Activated T-cell treated with anti-CD3 and anti-CD28 coated beads, Interleukin-2, amount 50 U/mL, for 72 hours (primary cell): Measurements from ENCODE around the gene VRK3. TPM values are rescaled to one million over a fixed set of nuclear protein-coding genes. Genes with fewer than 3 reads are reported as not detected.

ENCODE experiments used
- ATAC-seq, 2 donors: fragments of 150-1000 bp; cut with Tn5 transposase; replicated peaks in 1 of 2; 2 replicates each; pipeline ENCODE4 v1.10.0; 2021; ENCODE audit warnings: moderate library complexity in 2 of 2, mild to moderate bottlenecking in 1 of 2
- DNase-seq, 2 donors: peaks; one replicate each; pipeline ENCODE4 v3.0.0; 2021 to 2022; ENCODE audit warnings: mixed read lengths in 1 of 2
- H3K27ac Mint-ChIP-seq: one replicate; pipeline ENCODE4 v1.8.0; 2022; ENCODE audit warnings: mild to moderate bottlenecking, moderate library complexity, mixed read lengths
- H3K27me3 Mint-ChIP-seq: one replicate; pipeline ENCODE4 v1.8.0; 2022; ENCODE audit warnings: low read depth, mixed read lengths
- H3K36me3 Mint-ChIP-seq, 2 donors: one replicate each; pipeline ENCODE4 v1.8.0; 2022; ENCODE audit warnings: mixed read lengths in 2 of 2, mild to moderate bottlenecking in 1 of 2; ENCODE audit not compliant: insufficient read depth in 2 of 2
- H3K4me1 Mint-ChIP-seq: one replicate; pipeline ENCODE4 v1.8.0; 2022; ENCODE audit warnings: low read depth, mixed read lengths
- H3K4me3 Mint-ChIP-seq, 2 donors: one replicate each; pipeline ENCODE4 v1.8.0; 2022; ENCODE audit warnings: mild to moderate bottlenecking in 2 of 2, mixed read lengths in 2 of 2, moderate library complexity in 2 of 2
- H3K9me3 Mint-ChIP-seq, 2 donors: one replicate each; pipeline ENCODE4 v1.8.0; 2022; ENCODE audit warnings: mixed read lengths in 2 of 2
- total RNA-seq, 2 donors: library from RNA; stranded (reverse); gene quantifications; one replicate each; pipeline ENCODE4 v1.2.3, GENCODE V29; 2022

The VRK3 gene
- total RNA-seq, 2 donors from 2014 or later = 59.7 to 65.5 TPM

DNA sequence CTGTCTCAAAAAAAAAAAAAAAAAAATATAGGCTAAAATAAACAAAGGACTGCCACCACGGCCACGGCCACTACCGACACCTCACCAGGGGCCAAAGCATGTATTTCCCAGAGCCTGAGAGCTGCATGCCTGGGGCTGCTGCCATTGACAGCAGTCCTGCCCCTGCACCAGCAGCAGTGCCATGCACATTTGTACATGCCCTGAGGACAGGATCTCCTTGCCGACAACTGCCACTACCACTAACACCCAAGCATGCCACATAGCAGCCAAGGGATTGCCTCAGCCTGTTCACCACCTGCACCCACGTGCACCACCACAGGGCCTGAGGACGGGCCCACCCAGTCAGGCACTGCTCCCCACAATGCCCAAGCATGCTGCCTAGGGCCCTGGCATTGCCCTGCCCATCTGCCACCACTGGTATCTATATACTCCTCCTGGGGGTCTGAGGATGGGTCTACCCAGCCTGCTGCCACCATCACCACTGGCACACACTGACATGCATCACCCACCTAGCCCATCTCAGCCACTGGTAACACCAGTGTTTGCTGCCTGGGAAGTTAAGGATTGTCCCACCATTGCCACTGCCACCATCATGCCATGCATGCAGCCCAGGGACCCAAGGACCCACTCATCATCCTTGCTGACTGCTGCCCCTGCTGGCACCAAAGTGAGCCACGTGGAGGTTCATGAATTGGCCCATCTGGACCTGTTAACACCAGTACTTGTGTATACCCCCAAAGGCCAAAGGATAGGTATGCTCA, 85.3 kb downstream of the VRK3 start:
- peaks cover 26% of the 10 kb centered on the region for H3K4me1 Mint-ChIP-seq
- H3K27ac Mint-ChIP-seq = no peak overlapping the region
- peaks cover 32% of the 10 kb centered on the region for H3K27me3 Mint-ChIP-seq
- no peaks in the 10 kb centered on the region for H3K9me3 Mint-ChIP-seq
- H3K4me3 Mint-ChIP-seq = no peak overlapping the region
- no peaks in the 10 kb centered on the region for H3K36me3 Mint-ChIP-seq
- ATAC-seq (no peak), DNase-seq (no peak)

DNA sequence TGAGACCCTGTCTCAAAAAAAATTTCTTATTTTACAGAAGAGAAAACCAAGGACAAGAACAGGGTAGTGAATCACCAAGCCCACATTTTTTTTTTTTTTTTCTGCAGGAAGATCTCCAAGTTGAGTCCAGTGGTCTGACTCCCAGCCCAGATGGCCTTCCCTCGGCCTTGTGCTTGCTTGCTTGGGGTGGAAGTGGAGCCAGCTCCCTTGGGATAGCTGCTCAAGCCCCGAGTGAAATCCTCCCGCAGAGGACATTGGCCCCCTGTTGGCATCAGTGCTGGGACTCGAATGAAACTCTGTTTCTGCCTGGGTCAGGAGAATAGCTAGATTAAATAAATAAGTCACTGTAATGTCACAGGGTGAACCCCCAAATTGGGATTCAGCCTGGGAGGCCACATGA, 86.5 kb downstream of the VRK3 start:
- Mint-ChIP-seq H3K27ac (no peak overlapping the region), H3K27me3 (peaks cover 29% of the 10 kb centered on the region), H3K4me3 (no peak overlapping the region), H3K4me1 (peaks cover 17% of the 10 kb centered on the region), H3K9me3 (no peaks in the 10 kb centered on the region), H3K36me3 (no peaks in the 10 kb centered on the region)
- ATAC-seq (no peak), DNase-seq (no peak)

DNA sequence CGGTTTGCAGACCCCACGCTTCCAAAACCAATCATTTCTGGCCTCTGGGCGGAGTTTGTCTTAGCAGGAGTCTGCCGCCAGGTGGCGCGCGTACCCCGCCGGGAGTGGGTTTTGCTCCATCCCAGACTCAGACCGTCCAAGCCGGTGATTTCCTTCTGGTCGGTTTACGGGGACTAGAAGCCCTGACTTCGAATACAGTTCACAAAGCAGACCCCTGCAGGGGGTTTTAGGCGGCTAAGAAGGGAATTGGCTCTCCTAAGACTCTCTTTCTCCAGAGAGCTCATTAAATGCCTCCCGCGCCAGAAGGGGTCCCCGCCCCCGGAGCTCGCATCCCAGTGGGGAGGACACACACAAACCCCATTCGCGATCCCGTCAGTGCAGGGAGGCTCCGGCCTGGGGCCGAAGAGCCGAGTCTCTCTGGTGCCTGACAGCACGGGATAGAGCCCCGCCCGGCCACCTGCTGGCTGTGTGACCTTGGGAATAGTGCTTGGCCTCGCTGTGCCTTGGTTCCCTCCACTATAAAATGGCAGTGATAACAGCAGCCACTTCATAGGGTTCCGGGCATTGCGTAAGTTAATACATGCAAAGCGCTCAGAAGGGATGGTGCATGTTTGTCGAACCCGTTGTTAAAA, 87.3 kb downstream of the VRK3 start:
- Mint-ChIP-seq H3K4me1 (peaks cover 18% of the 10 kb centered on the region), H3K36me3 (peaks cover 3 to 6% of the 10 kb centered on the region in 2 donors), H3K4me3 (peak overlapping the region; percentile 33 to 47), H3K9me3 (no peaks in the 10 kb centered on the region), H3K27me3 (peaks cover 21% of the 10 kb centered on the region), H3K27ac (no peak overlapping the region)
- DNase-seq = peak; percentile 79 to 88
- ATAC-seq = peak; percentile 64 to 75

DNA sequence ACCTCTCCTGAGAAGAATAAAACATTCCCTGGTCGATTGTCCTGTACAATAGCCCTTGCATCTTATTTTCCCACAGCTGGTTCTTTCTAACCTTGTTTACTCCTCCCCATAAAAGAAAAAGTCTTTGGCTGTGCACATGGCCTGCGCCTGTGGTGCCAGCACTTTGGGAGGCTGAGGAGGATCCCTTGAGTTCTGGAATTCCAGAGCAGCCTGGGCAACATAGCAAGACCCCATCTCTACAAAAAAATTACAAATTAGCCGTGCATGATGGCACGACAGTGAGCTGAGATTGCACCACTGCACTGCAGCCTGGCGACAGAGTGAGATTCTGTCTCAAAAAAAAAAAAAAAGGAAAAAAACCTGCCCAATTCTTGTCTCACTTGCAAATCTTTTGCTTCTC, 88.6 kb downstream of the VRK3 start:
- no peak overlapping the region for H3K4me3 Mint-ChIP-seq
- H3K36me3 Mint-ChIP-seq = peaks cover 7 to 11% of the 10 kb centered on the region in 2 donors
- H3K4me1 Mint-ChIP-seq = peaks cover 30% of the 10 kb centered on the region
- DNase-seq (no peak), ATAC-seq (no peak)
- no peak overlapping the region for H3K27ac Mint-ChIP-seq
- H3K9me3 Mint-ChIP-seq = peaks cover 3% of the 10 kb centered on the region in 2 donors
- H3K27me3 Mint-ChIP-seq = peaks cover 16% of the 10 kb centered on the region

DNA sequence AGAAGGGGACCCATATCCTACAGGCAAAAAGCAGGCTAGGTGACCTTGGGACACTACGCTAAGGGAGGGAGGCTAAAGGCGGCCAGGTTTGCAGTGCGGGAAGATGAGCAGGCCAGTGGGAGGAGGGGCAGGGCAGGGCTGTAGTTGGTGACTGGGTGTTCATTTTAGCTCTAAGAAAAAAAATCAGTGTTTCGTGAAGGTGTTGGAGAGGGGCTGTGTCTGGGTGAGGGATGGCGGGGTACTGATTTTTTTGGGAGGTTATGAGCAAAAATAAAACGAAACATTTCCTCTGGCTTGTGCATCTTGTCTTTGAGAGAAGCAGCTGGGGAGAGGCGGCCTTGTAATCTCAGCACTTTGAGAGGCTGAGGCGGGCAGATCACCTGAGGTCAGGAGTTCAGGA, 91.5 kb downstream of the VRK3 start:
- DNase-seq (no peak), ATAC-seq (no peak)
- Mint-ChIP-seq H3K27me3 (peaks cover 12% of the 10 kb centered on the region), H3K9me3 (peaks cover 6% of the 10 kb centered on the region in 2 donors), H3K36me3 (peaks cover 17 to 24% of the 10 kb centered on the region in 2 donors), H3K4me3 (no peak overlapping the region), H3K4me1 (peaks cover 49% of the 10 kb centered on the region), H3K27ac (peak overlapping the region; percentile 13)

DNA sequence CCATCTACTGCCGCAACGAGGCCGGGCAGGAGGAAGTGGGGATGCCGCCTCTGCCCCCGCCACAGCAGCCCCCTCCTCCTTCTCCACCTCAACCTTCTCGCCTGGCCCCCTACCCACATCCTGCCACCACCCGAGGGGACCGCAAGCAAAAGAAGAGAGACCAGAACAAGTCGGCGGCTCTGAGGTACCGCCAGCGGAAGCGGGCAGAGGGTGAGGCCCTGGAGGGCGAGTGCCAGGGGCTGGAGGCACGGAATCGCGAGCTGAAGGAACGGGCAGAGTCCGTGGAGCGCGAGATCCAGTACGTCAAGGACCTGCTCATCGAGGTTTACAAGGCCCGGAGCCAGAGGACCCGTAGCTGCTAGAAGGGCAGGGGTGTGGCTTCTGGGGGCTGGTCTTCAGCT, 92.4 kb downstream of the VRK3 start:
- ATAC-seq (peak in 1 of 2 donors; percentile 6), DNase-seq (peak; percentile 63 to 73)
- H3K9me3 Mint-ChIP-seq = peaks cover 6% of the 10 kb centered on the region in 2 donors
- H3K27me3 Mint-ChIP-seq = peaks cover 12% of the 10 kb centered on the region
- H3K36me3 Mint-ChIP-seq = peaks cover 22 to 31% of the 10 kb centered on the region in 2 donors
- no peak overlapping the region for H3K27ac Mint-ChIP-seq
- H3K4me3 Mint-ChIP-seq = peak overlapping the region; percentile 24 to 25
- H3K4me1 Mint-ChIP-seq = peaks cover 59% of the 10 kb centered on the region

DNA sequence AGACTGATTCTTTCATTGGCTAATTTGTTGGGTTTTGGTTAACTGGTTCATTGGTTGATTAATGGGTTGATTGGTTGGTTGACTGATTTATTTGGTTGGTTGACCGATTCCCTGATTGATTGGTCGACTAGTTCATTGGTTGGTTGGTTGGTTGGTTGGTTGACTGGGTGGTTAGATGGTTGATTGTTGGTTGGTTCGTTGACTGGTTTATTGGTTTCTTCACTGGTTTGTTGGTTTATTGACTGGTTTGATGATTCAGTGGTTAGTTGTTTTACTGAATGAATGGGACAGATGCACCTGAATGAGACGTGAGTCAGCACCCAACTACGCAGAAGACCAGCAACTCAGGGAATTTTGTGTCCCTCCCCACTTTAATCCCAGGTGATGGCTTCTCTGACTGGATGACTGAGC, 93.1 kb downstream of the VRK3 start:
- peaks cover 6% of the 10 kb centered on the region in 2 donors for H3K9me3 Mint-ChIP-seq
- peaks cover 26 to 36% of the 10 kb centered on the region in 2 donors for H3K36me3 Mint-ChIP-seq
- H3K27ac Mint-ChIP-seq = peak overlapping the region; percentile 5
- peaks cover 65% of the 10 kb centered on the region for H3K4me1 Mint-ChIP-seq
- DNase-seq = no peak
- peaks cover 11% of the 10 kb centered on the region for H3K27me3 Mint-ChIP-seq
- peak overlapping the region; percentile 25 to 36 for H3K4me3 Mint-ChIP-seq
- ATAC-seq = no peak

DNA sequence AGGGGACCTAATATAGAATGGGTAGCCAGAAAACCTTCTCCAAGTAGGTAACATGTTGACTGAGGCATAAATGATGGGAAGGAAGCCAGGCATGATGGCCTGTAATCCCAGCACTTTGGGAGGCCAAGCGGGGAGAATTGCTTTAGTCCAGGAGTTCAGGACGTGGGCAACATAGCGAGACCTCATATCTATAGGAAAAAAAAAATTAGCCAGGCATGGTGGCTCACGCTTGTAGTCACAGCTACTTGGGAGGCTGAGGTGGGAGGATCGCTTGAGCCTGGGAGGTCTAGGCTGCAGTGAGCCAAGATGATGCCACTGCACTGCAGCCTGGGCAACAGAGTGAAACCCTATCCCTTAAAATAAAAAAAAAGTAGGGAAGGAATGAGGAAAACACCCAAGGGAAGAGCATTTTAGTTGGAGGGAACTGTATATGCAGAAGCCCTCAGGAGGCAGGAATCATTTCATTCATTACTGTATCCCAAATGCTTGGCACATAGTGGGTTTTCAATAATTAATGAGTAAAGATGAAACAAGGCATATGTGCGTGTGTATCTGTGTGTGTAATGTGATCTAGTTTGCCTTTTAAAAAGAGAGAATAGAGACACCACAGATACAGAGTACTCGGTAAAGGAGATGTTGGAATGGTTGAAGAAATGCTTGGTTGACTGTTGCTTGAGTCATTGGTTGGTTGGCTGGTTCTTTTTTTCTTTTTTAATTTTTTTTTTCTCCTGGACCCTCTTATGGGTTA, 93.7 kb downstream of the VRK3 start:
- Mint-ChIP-seq H3K27ac (peak overlapping the region; percentile 5), H3K27me3 (peaks cover 5% of the 10 kb centered on the region), H3K36me3 (peaks cover 26 to 38% of the 10 kb centered on the region in 2 donors), H3K4me1 (peaks cover 71% of the 10 kb centered on the region), H3K9me3 (peaks cover 6% of the 10 kb centered on the region in 2 donors), H3K4me3 (peak overlapping the region; percentile 25 to 36)
- ATAC-seq (no peak), DNase-seq (no peak)

DNA sequence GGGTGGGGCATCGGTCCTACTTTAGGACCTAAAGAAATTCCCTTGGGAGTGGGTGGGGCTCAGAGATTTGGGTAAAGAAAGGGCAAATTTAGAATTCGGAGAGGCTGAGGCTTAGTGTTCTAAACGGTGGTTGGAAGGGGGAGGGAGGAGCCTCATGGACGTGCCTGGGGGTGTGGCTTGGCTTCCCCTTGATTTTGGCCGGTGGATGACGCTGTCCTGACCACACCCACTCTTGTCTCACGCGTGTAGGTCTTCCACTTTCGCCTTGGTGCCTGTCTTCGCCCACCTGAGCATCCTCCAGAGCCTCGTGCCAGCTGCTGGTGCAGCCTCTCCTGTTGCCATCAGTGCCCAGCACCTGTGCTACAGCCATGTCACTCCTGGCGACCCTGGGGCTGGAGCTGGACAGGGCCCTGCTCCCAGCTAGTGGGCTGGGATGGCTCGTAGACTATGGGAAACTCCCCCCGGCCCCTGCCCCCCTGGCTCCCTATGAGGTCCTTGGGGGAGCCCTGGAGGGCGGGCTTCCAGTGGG, 94.6 kb downstream of the VRK3 start:
- Mint-ChIP-seq H3K9me3 (peaks cover 6% of the 10 kb centered on the region in 2 donors), H3K4me3 (peak overlapping the region; percentile 90 to 99), H3K4me1 (peaks cover 77% of the 10 kb centered on the region), H3K27ac (peak overlapping the region; percentile 88), H3K27me3 (no peaks in the 10 kb centered on the region), H3K36me3 (peaks cover 27 to 43% of the 10 kb centered on the region in 2 donors)
- DNase-seq (peak in 1 of 2 donors; percentile 29), ATAC-seq (no peak)

DNA sequence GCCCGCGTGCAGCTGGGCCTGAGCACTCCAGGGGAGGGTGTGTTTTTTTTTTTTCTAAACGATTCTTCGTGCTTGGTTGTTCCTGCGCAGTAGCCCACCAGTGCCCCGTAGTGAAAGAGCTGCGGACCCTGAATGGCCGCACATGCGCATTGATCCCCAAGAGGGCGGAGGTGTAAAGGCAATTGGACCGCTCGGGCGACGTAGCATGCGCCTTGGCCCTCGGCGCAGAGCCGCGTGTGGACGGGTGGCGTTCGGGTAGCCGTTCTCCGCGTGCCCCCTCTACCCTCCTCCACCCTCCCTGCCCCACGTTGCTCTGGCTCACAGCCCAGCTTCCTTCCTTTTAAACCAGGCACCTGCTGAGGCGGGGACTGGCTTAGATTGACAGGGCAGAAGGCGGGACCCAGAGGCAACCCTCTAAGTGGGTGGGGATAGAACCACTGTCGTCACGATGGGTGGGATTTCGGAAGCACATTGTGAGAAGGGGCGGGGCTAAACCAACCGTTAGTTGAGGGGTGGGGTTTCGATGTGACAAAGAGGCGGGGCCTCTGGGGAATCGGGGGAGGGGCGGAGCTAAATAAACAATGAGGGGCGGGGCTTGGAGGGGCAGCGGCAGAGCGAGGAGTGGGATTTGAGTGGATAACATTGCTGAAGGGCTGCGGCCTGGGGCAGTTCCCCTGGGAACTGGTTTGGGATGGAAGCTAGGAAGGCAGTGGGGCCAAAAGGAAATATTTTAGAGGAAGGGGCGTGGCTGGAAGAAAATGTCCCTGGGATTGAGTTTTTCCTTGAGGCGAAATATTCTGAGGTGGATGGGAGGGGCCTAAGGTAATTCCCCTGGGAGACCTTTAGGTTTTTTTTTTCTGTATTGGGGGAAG, 95.3 kb downstream of the VRK3 start:
- Mint-ChIP-seq H3K4me3 (peak overlapping the region; percentile 90 to 99), H3K9me3 (peaks cover 6% of the 10 kb centered on the region in 2 donors), H3K27ac (peak overlapping the region; percentile 88), H3K27me3 (no peaks in the 10 kb centered on the region), H3K4me1 (peaks cover 84% of the 10 kb centered on the region), H3K36me3 (peaks cover 29 to 47% of the 10 kb centered on the region in 2 donors)
- peak; percentile 86 for ATAC-seq
- DNase-seq = peak; percentile 94

DNA sequence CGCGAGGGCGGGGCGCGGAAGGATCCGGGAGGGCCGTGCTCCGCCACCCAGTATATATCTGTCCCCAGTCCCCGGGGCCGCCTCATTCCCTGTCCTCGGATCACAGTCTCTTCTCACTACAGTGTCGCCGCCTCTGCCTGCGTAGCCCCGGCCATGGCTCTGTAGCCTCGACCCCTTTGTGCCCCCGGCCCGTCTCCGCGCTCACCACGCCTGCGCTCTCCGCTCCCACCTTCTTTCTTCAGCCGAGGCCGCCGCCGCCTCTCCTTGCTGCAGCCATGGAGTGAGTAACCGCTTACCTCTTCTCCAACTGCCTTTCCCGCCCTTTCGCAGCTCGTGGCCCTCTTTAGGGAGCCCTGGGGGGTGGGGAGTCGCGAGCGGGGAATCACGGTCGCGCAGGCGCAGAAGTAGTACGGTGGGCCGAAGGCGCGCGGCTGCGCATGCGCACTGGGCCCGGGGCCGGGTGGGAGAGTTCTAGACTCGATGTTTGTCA, 96.0 kb downstream of the VRK3 start, which contains the start of the genes ATF5 and NUP62:
Gene ATF5 (plus strand): TSS at position 85 of the 490 bp plus-strand sequence. CDS start 1,646 bp downstream, outside the sequence.
Gene NUP62 (minus strand): TSS at position 384 of the 490 bp plus-strand sequence. CDS start 19,697 bp downstream, outside the sequence.
- Mint-ChIP-seq H3K27ac (peak within 1 kb of the TSS; percentile 93), H3K27me3 (no peaks in the 10 kb centered on the region), H3K4me3 (peak within 1 kb of the TSS; percentile 90 to 99), H3K4me1 (peaks cover 91% of the 10 kb centered on the region), H3K9me3 (peaks cover 6% of the 10 kb centered on the region in 2 donors), H3K36me3 (peaks cover 34 to 49% of the 10 kb centered on the region in 2 donors)
- peak; percentile 46 to 50 for ATAC-seq
- peak; percentile 90 to 94 for DNase-seq
